ENCODE results near the gene TSPEAR. TPM values are rescaled to one million over a fixed set of nuclear protein-coding genes. Genes with fewer than 3 reads are reported as not detected.

Gene TSPEAR
- polyA plus RNA-seq, 1 experiment = not detected

- no peaks in the 10 kb centered on the region for H3K36me3 ChIP-seq (ENCODE audit: control insufficient read depth, insufficient read depth, low read length)
- no peaks in the 10 kb centered on the region for H3K27me3 ChIP-seq (ENCODE audit: control insufficient read depth, insufficient read depth, low read length)
- no peak for TF ChIP-seq CTCF (IDR thresholded peaks at IDR 0.05; ENCODE audit: insufficient read depth, low read depth, low read length)
- no peak for DNase-seq (ENCODE audit: low read depth)
- no peak overlapping the region for H3K4me3 ChIP-seq (ENCODE audit: low read depth, low read length)
- CTCF ChIA-PET = no interaction called here
- POLR2A ChIA-PET = no interaction called here
Measured at GRCh38 chr21:44533121-44533890, 178.1 kb downstream of the TSPEAR start.

- no peak for DNase-seq (ENCODE audit: low read depth)
- Histone ChIP-seq H3K27me3 (ENCODE audit: control insufficient read depth, insufficient read depth, low read length) (no peaks in the 10 kb centered on the region), H3K36me3 (ENCODE audit: control insufficient read depth, insufficient read depth, low read length) (no peaks in the 10 kb centered on the region), H3K4me3 (ENCODE audit: low read depth, low read length) (no peak overlapping the region)
- POLR2A ChIA-PET = no interaction called here
- no peak for TF ChIP-seq CTCF (IDR thresholded peaks at IDR 0.05; ENCODE audit: insufficient read depth, low read depth, low read length)
- CTCF ChIA-PET = no interaction called here
Measured at GRCh38 chr21:44532712-44533111, 178.7 kb downstream of the TSPEAR start.

DNA sequence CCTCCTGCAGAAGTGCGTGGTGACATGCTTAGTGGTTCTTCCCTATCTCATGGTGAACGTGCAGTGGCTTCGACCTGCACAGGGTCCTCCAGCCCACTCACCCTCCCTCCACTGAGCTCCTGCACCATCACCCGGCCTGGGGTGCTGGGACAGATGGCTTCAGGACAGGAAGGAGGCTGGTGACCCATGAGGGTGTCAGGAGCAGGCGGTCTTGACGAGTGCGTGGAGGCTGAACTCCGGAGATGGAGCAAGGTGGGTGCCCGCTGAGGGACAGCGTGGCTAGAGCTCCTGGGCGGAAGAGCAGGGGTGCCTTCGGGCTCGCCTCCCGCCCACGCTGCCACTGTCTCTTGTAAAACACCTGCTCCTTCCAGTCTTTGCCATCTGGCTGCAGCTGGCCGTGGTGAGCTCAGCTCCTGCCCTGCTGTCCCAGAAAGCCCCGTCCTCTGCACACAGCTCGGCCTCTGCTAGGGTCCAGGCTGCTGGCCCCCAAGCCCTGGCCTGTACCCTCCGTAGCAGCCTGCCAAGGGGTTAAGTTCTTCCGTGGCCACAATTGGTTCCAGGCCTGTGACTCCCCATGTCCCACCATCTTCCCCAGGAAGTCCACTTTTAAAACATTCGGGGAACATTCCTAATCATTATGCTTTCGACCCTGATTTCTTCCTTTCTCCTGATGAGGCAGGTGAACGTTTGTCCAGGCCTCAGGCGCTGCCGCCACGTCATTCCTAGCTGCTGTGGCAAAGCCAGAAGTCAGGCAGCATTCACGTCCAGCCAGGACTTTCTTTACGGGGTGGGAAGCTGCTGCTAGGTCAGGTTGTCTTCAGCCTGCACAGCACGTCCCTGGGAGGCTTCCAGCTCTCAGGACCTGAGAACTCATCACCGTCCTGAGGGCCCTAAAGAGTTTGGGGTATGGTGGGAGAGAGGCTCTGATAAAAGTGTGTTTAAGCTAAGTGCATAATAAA, 179.5 kb downstream of the TSPEAR start:
- CTCF ChIA-PET = interaction anchor here (0.6 kb wide), 2 partner anchors 22 to 393 kb away, joined by 3 read pairs; no protein-coding TSS in a partner anchor
- POLR2A ChIA-PET = no interaction called here
- no peaks in the 10 kb centered on the region for H3K27me3 ChIP-seq (ENCODE audit: control insufficient read depth, insufficient read depth, low read length)
- H3K4me3 ChIP-seq (ENCODE audit: low read depth, low read length) = no peak overlapping the region
- no peaks in the 10 kb centered on the region for H3K36me3 ChIP-seq (ENCODE audit: control insufficient read depth, insufficient read depth, low read length)
- DNase-seq (ENCODE audit: low read depth) = no peak
- TF ChIP-seq CTCF (IDR thresholded peaks at IDR 0.05; ENCODE audit: insufficient read depth, low read depth, low read length) = no peak

DNA sequence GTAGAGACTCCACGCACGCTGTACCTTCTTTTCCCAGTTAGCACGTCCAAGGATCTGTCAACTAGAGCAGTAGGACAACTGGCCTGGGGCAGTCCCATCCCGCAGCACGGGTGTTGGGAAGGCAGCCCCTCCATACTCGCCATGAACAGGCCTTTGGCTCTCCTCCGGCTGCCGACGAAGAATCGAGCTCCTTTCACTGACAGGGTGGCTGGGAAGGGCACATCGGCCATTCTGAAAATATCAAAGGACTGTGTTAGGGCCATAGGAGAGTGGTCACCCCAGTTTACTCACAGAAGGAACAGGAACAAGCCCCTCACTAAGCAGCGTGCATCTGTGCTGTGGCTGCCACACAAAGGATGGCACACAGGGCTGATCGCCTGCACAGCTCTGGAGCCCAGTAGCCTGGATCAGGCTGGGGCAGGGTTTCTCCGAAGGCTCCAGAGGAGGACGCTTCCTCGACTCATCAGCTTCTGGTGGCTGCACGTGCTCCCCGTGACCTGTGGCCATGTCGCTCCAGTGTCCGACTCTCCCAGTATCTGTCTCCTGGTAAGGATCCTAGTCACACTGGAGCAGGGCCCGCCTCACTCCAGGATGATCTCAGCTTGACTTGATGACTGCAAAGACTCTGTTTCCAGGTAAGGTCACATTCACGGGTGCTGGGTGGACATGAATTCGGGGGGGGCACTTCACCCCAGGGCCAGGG, 180.3 kb downstream of the TSPEAR start:
- Histone ChIP-seq H3K4me3 (ENCODE audit: low read depth, low read length) (no peak overlapping the region), H3K27me3 (ENCODE audit: control insufficient read depth, insufficient read depth, low read length) (no peaks in the 10 kb centered on the region), H3K36me3 (ENCODE audit: control insufficient read depth, insufficient read depth, low read length) (no peaks in the 10 kb centered on the region)
- TF ChIP-seq CTCF (IDR thresholded peaks at IDR 0.05; ENCODE audit: insufficient read depth, low read depth, low read length) = no peak
- CTCF ChIA-PET = interaction anchor here (0.6 kb wide), 1 partner anchor 394 kb away, joined by 3 read pairs; no protein-coding TSS in a partner anchor
- DNase-seq (ENCODE audit: low read depth) = no peak
- POLR2A ChIA-PET = no interaction called here

Measured in BJ (cell line).